Fibroblast of lung (primary cell): ENCODE measurements around the gene AGBL1. TPM values are rescaled to one million over a fixed set of nuclear protein-coding genes. Genes with fewer than 3 reads are reported as not detected.

ENCODE experiments used
- DNase-seq, 2 donors: peaks; one replicate each; pipeline versions ENCODE4 v3.0.0 to v3.0.0-alpha.2; 2010; ENCODE audit warnings: low read depth in 2 of 2
- H2AFZ ChIP-seq: 2 replicates; pipeline ENCODE4 v1.5.1; 2012; ENCODE audit warnings: low read length, control low read depth, inconsistent platforms
- H3K27ac ChIP-seq: 2 replicates; pipeline ENCODE4 v1.5.1; 2011; ENCODE audit warnings: low read length, control low read depth; ENCODE audit not compliant: insufficient read depth
- H3K27me3 ChIP-seq: 2 replicates; pipeline ENCODE4 v1.5.1; 2011; ENCODE audit warnings: mild to moderate bottlenecking, low read length; ENCODE audit not compliant: control insufficient read depth, insufficient read depth
- H3K36me3 ChIP-seq: 2 replicates; pipeline ENCODE4 v1.5.1; 2011; ENCODE audit warnings: low read length; ENCODE audit not compliant: control insufficient read depth, insufficient read depth
- H3K4me1 ChIP-seq: 2 replicates; pipeline ENCODE4 v1.5.1; 2011; ENCODE audit warnings: low read length; ENCODE audit not compliant: control insufficient read depth, insufficient read depth; ENCODE audit errors: extremely low read depth
- H3K4me2 ChIP-seq: 2 replicates; pipeline ENCODE4 v1.5.1; 2011; ENCODE audit warnings: low read length, control low read depth; ENCODE audit not compliant: insufficient read depth; ENCODE audit errors: extremely low read depth
- H3K4me3 ChIP-seq, 4 experiments: fragments of 200-600 bp in 1 of 4; sonication (generic) in 1 of 4; replicated peaks in 1 of 4; 2 replicates each; pipeline ENCODE4 v1.5.1; 2011 to 2016; ENCODE audit warnings: low read length in 4 of 4, low read depth in 3 of 4, mild to moderate bottlenecking in 3 of 4, control low read depth in 2 of 4, inconsistent platforms in 1 of 4, mixed read lengths in 1 of 4; ENCODE audit not compliant: insufficient read depth in 1 of 4; ENCODE audit errors: control extremely low read depth in 1 of 4
- H3K79me2 ChIP-seq: 2 replicates; pipeline ENCODE4 v1.5.1; 2012; ENCODE audit warnings: mild to moderate bottlenecking, low read length, inconsistent platforms; ENCODE audit not compliant: control insufficient read depth, insufficient read depth
- H3K9ac ChIP-seq: 2 replicates; pipeline ENCODE4 v1.5.1; 2011; ENCODE audit warnings: mild to moderate bottlenecking, low read length, control low read depth; ENCODE audit not compliant: insufficient read depth
- H3K9me3 ChIP-seq: 2 replicates; pipeline ENCODE4 v1.5.1; 2012; ENCODE audit warnings: low read depth, low read length; ENCODE audit not compliant: control insufficient read depth, insufficient read depth
- H4K20me1 ChIP-seq: 2 replicates; pipeline ENCODE4 v1.5.1; 2011; ENCODE audit warnings: low read length; ENCODE audit not compliant: control insufficient read depth, insufficient read depth; ENCODE audit errors: extremely low read depth
- EZH2 ChIP-seq: IDR thresholded peaks from 2 replicates; pipeline ENCODE4 v1.5.1; 2012; ENCODE audit warnings: low read length, control low read depth, mild to moderate bottlenecking; ENCODE audit errors: missing control alignments
- polyA plus RNA-seq, 2 donors: library from polyadenylated mRNA; depleted of rRNA in 1 of 2; stranded (reverse) in 1 of 2; unstranded in 1 of 2; fragments of >200 nt; gene quantifications; 2 replicates each; pipeline ENCODE4 v1.2.1, GENCODE V29; 2011 to 2012; ENCODE audit warnings: missing spikeins in 1 of 2
- total RNA-seq: library from RNA; depleted of rRNA; stranded (reverse); fragments of >200 nt; gene quantifications from 2 replicates; pipeline ENCODE4 v1.2.1, GENCODE V29; 2014
- TF ChIP-seq, protein P1 (sequence below), 2 donors: IDR thresholded peaks in 1 of 2; conservative IDR thresholded peaks in 1 of 2; 1 replicate in 1 of 2; 2 replicates in 1 of 2; pipeline ENCODE4 v1.5.1; 2011 to 2012; ENCODE audit warnings: low read length in 2 of 2, control low read depth in 1 of 2, inconsistent platforms in 1 of 2, low read depth in 1 of 2, mild to moderate bottlenecking in 1 of 2

Gene AGBL1
- total and polyA plus RNA-seq, 2 donors (not counting 1 experiment from before 2014, with no cell fraction given) = not detected

DNA sequence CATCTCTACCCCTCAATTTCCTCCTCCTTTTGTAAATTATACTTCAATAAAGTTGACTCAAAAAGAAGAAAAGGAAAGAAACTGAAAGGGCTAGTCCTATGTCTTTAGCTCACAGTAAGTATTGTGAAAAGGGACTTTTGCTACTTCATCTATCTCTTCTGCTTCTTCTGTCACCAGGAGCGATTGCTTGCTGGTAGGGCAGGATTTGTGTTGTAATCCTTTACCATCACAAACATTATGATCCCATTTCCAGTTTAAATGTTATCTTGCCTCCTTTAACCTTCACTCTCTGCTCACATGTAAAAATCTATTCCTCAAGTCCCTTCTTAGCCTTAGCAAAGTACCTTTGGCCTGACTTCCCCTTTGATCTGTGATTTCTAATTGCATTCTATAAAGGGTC, 537.1 kb downstream of the AGBL1 start:
- no peak overlapping the region for H2AFZ ChIP-seq
- no peaks in the 10 kb centered on the region for H3K79me2 ChIP-seq
- no peak for DNase-seq
- H3K9ac ChIP-seq = no peak overlapping the region
- no peak overlapping the region for H3K4me3 ChIP-seq
- no peaks in the 10 kb centered on the region for H3K36me3 ChIP-seq
- no peak for TF ChIP-seq EZH2
- TF ChIP-seq, protein P1, sequence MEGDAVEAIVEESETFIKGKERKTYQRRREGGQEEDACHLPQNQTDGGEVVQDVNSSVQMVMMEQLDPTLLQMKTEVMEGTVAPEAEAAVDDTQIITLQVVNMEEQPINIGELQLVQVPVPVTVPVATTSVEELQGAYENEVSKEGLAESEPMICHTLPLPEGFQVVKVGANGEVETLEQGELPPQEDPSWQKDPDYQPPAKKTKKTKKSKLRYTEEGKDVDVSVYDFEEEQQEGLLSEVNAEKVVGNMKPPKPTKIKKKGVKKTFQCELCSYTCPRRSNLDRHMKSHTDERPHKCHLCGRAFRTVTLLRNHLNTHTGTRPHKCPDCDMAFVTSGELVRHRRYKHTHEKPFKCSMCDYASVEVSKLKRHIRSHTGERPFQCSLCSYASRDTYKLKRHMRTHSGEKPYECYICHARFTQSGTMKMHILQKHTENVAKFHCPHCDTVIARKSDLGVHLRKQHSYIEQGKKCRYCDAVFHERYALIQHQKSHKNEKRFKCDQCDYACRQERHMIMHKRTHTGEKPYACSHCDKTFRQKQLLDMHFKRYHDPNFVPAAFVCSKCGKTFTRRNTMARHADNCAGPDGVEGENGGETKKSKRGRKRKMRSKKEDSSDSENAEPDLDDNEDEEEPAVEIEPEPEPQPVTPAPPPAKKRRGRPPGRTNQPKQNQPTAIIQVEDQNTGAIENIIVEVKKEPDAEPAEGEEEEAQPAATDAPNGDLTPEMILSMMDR (conservative IDR thresholded peaks at IDR 0.05 in 1 of 2, IDR thresholded peaks at IDR 0.05 in 1 of 2; ENCODE audit: low read depth in 1 of 2, low read length in 2 of 2) = no peak
- no peaks in the 10 kb centered on the region for H3K9me3 ChIP-seq
- H4K20me1 ChIP-seq = no peaks in the 10 kb centered on the region
- H3K4me1 ChIP-seq = no peaks in the 10 kb centered on the region
- H3K27ac ChIP-seq = no peak overlapping the region
- H3K4me2 ChIP-seq = no peak overlapping the region
- H3K27me3 ChIP-seq = no peaks in the 10 kb centered on the region

DNA sequence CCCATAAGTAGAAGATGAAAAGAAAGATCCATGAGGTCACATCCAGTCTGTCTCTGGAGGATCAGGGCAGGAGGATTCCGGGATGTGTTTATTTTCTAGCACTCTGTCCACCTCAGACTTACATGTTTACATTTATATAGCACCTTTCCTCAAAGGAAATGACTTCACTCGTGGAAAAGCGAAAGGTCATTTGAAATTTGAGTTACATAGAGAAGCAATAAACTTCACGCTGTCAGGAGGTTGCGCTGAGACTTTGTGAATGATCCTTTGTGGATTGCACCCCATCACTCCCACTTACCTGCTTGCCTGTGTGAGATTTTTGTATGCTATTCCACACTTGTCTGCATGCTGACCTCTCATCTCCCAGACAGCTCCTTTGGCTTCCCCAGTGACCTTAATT, 540.5 kb downstream of the AGBL1 start:
- TF ChIP-seq, protein P1 (conservative IDR thresholded peaks at IDR 0.05 in 1 of 2, IDR thresholded peaks at IDR 0.05 in 1 of 2; ENCODE audit: low read depth in 1 of 2, low read length in 2 of 2) = no peak
- no peak for TF ChIP-seq EZH2
- DNase-seq = no peak

DNA sequence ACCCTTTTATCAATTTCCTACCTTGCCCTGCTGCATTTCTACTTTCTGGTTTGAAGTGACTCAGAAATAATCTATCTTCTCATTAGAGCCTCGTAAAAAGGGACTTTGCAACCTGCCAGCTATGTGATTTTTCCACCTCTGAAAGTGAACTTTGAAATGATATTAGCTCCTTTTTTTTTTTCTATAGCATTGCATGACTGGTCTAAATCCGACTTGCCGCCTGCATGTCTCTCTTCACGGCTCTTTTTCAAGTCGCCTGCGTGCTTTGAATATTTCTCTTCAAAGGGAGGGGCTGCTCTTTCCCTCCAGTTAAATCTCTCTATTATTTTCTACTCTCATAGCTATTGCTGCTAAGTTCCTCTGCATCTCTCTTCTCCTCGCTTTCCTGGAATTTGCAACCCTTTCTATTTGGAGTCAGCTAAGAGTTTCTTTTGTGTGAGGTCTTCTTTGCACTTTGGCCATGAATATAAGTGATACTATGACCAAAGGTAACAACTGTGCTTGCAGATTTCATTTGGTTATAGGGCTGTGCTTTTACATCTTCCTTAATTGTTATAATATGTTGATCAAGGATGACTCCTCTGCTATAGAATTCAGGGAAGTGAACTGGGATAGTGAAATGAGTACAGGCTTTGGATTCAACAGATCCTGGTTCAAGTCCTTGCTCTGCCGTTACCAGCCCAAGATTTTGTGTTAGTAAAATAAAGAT, 541.1 kb downstream of the AGBL1 start:
- Histone ChIP-seq H2AFZ (no peak overlapping the region), H3K9ac (no peak overlapping the region), H3K9me3 (no peaks in the 10 kb centered on the region), H3K79me2 (no peaks in the 10 kb centered on the region), H4K20me1 (no peaks in the 10 kb centered on the region), H3K4me1 (no peaks in the 10 kb centered on the region), H3K36me3 (no peaks in the 10 kb centered on the region), H3K27me3 (no peaks in the 10 kb centered on the region), H3K4me3 (no peak overlapping the region), H3K27ac (no peak overlapping the region), H3K4me2 (no peak overlapping the region)
- TF ChIP-seq EZH2 = no peak
- TF ChIP-seq, protein P1 (conservative IDR thresholded peaks at IDR 0.05 in 1 of 2, IDR thresholded peaks at IDR 0.05 in 1 of 2; ENCODE audit: low read depth in 1 of 2, low read length in 2 of 2) = no peak
- peak in 1 of 2 donors; percentile 38 for DNase-seq

More for the DNA sequence above, 540.5 kb downstream of the AGBL1 start:
- Histone ChIP-seq H4K20me1 (no peaks in the 10 kb centered on the region), H3K36me3 (no peaks in the 10 kb centered on the region), H3K4me1 (no peaks in the 10 kb centered on the region), H3K4me3 (no peak overlapping the region), H3K9ac (no peak overlapping the region), H3K9me3 (no peaks in the 10 kb centered on the region), H3K27ac (no peak overlapping the region), H3K27me3 (no peaks in the 10 kb centered on the region), H2AFZ (no peak overlapping the region), H3K79me2 (no peaks in the 10 kb centered on the region), H3K4me2 (no peak overlapping the region)
